HepG2 (cell line): ENCODE results near the gene STK39. TPM values are rescaled to one million over a fixed set of nuclear protein-coding genes. Genes with fewer than 3 reads are reported as not detected.

ENCODE experiments used
- PAXIP1 ChIP-seq: sonication (generic); formaldehyde crosslinking; conservative IDR thresholded peaks from 2 replicates; pipeline ENCODE4 v1.4.0; 2020; ENCODE audit warnings: mild to moderate bottlenecking, missing genetic modification reagents, moderate library complexity
- TCF7 ChIP-seq: sonication (generic); IDR thresholded peaks from 2 replicates; pipeline ENCODE4 v1.6.1; 2016; ENCODE audit warnings: antibody characterized with exemption, low read depth
- TFE3 ChIP-seq: IDR thresholded peaks from 2 replicates; pipeline ENCODE4 v1.6.1; 2016
- ZBTB4 ChIP-seq: sonication (generic); formaldehyde crosslinking; IDR thresholded peaks from 2 replicates; pipeline ENCODE4 v1.4.0; 2020; ENCODE audit warnings: missing genetic modification reagents, mild to moderate bottlenecking, borderline replicate concordance
- ZBTB7B ChIP-seq: sonication (generic); formaldehyde crosslinking; IDR thresholded peaks from 2 replicates; pipeline ENCODE4 v1.4.0; 2020; ENCODE audit warnings: missing genetic modification reagents
- ZNF280B ChIP-seq: sonication (generic); formaldehyde crosslinking; IDR thresholded peaks from 2 replicates; pipeline ENCODE4 v1.5.0; 2020; ENCODE audit warnings: missing genetic modification reagents, mild to moderate bottlenecking, borderline replicate concordance
- ZNF292 ChIP-seq: sonication (generic); formaldehyde crosslinking; IDR thresholded peaks from 2 replicates; pipeline ENCODE4 v1.8.1; 2022; ENCODE audit warnings: mild to moderate bottlenecking, low read depth, missing genetic modification reagents, borderline replicate concordance
- ZNF574 ChIP-seq: sonication (generic); formaldehyde crosslinking; IDR thresholded peaks from 2 replicates; pipeline ENCODE4 v1.4.0; 2020; ENCODE audit warnings: missing genetic modification reagents
- ZNF609 ChIP-seq: sonication (generic); formaldehyde crosslinking; IDR thresholded peaks from 2 replicates; pipeline ENCODE4 v1.4.0; 2020; ENCODE audit warnings: mild to moderate bottlenecking, missing genetic modification reagents, borderline replicate concordance
- polyA plus RNA-seq, 8 experiments: library from polyadenylated mRNA; depleted of rRNA in 3 of 8; stranded (reverse) in 7 of 8; unstranded in 1 of 8; fragments of >200 nt; fragmentation: Illumina TruSeq in 4 of 8; extraction: Trizol in 4 of 8; gene quantifications; 2 replicates each; pipeline versions ENCODE4 v1.2.1 to v1.2.3, GENCODE V29; 2011 to 2016; ENCODE audit warnings: low read depth in 4 of 8, missing spikeins in 1 of 8, mixed read lengths in 1 of 8; ENCODE audit not compliant: insufficient read depth in 1 of 8
- total RNA-seq, 5 experiments: library from RNA; depleted of rRNA; stranded (reverse); fragments of >200 nt; fragmentation: Illumina TruSeq; extraction: Trizol; gene quantifications; 2 replicates each; pipeline ENCODE4 v1.2.3, GENCODE V29; 2016; ENCODE audit warnings: low read depth in 1 of 5

Gene STK39
- total and polyA plus RNA-seq, 2 of the 13 experiments (the other 11 are each of a cell fraction or from before 2014, with no cell fraction given): 27.3 to 38.4 TPM

- TF ChIP-seq ZNF609 (CRISPR knock-in tag) (0 out of 2 replicates have a peak, but pooled peaks have one; percentile 39), ZBTB7B (CRISPR knock-in tag) (no peak), ZBTB4 (CRISPR knock-in tag) (peak; percentile 81; the same call in 1 of the 2 replicates), ZNF280B (no peak), ZNF574 (peak; percentile 45), TFE3 (CRISPR knock-in tag) (peak; percentile 89), PAXIP1 (CRISPR knock-in tag) (0 out of 2 replicates have a peak, but pooled peaks have one; percentile 40), TCF7 (no peak), ZNF292 (peak; percentile 83; the same call in 1 of the 2 replicates)
Observed at GRCh38 chr2:168244318-168244717, 3.1 kb downstream of the STK39 start (continued).
